ENCODE results near the gene TDRD5. TPM values are rescaled to one million over a fixed set of nuclear protein-coding genes. Genes with fewer than 3 reads are reported as not detected.
A peak's percentile ranks its signal among the peaks of the same experiment; 100 is the strongest.

TDRD5 gene
- total RNA-seq, 1 experiment from 2014 or later = 0.66 TPM

- peak; percentile 97 for TF ChIP-seq ZBTB43 (CRISPR knock-in tag; IDR thresholded peaks at IDR 0.05)
- TF ChIP-seq MXD4 (CRISPR knock-in tag; IDR thresholded peaks at IDR 0.05; ENCODE audit: borderline replicate concordance) = no peak
- peak; percentile 84 for TF ChIP-seq ZNF263 (CRISPR knock-in tag; IDR thresholded peaks at IDR 0.05; ENCODE audit: low read depth)
- peak; percentile 92; the same call in 1 of the 2 replicates for TF ChIP-seq NR3C1 (CRISPR knock-in tag; conservative IDR thresholded peaks at IDR 0.05; ENCODE audit: low read depth)
- peak; percentile 98 for TF ChIP-seq MYBL2 (CRISPR knock-in tag; IDR thresholded peaks at IDR 0.05)
- TF ChIP-seq NR1H2 (CRISPR knock-in tag; IDR thresholded peaks at IDR 0.05) = peak; percentile 92
- TF ChIP-seq RELA (CRISPR knock-in tag; IDR thresholded peaks at IDR 0.05; ENCODE audit: borderline replicate concordance) = peak; percentile 91; the same call in 1 of the 2 replicates
- TF ChIP-seq USF2 (CRISPR knock-in tag; IDR thresholded peaks at IDR 0.05) = peak; percentile 78
- TF ChIP-seq ETV6 (CRISPR knock-in tag; IDR thresholded peaks at IDR 0.05) = peak; percentile 98
- peak; percentile 80 for TF ChIP-seq ATF2 (CRISPR knock-in tag; IDR thresholded peaks at IDR 0.05; ENCODE audit: borderline replicate concordance, low read depth)
- TF ChIP-seq ZNF138 (CRISPR knock-in tag; conservative IDR thresholded peaks at IDR 0.05) = peak; percentile 99
- TF ChIP-seq ZSCAN18 (CRISPR knock-in tag; IDR thresholded peaks at IDR 0.05) = 0 out of 2 replicates have a peak, but pooled peaks have one; percentile 21
- TF ChIP-seq CTCF (IDR thresholded peaks at IDR 0.05) = no peak
- TF ChIP-seq GRHL2 (CRISPR knock-in tag; IDR thresholded peaks at IDR 0.05; ENCODE audit: insufficient replicate concordance, severe bottlenecking) = no peak
- TF ChIP-seq ZNF423 (CRISPR knock-in tag; IDR thresholded peaks at IDR 0.05) = no peak
- peak; percentile 95 for TF ChIP-seq TEAD4 (CRISPR knock-in tag; IDR thresholded peaks at IDR 0.05)
- TF ChIP-seq HMGXB4 (CRISPR knock-in tag; IDR thresholded peaks at IDR 0.05) = peak; percentile 99
- TF ChIP-seq CDX4 (CRISPR knock-in tag; IDR thresholded peaks at IDR 0.05; ENCODE audit: borderline replicate concordance) = no peak
- TF ChIP-seq E2F5 (CRISPR knock-in tag; IDR thresholded peaks at IDR 0.05) = peak; percentile 98
- no peak for TF ChIP-seq ZNF416 (CRISPR knock-in tag; IDR thresholded peaks at IDR 0.05)
- no peak for TF ChIP-seq PRRX2 (CRISPR knock-in tag; IDR thresholded peaks at IDR 0.05)
- TF ChIP-seq ZNF232 (CRISPR knock-in tag; IDR thresholded peaks at IDR 0.05) = peak; percentile 97
- TF ChIP-seq GTF2I (CRISPR knock-in tag; conservative IDR thresholded peaks at IDR 0.05) = no peak
- TF ChIP-seq ZNF512 (CRISPR knock-in tag; IDR thresholded peaks at IDR 0.05; ENCODE audit: borderline replicate concordance) = 0 out of 2 replicates have a peak, but pooled peaks have one; percentile 56
Measured at GRCh38 chr1:179591592-179592580, at the start of gene TDRD5 (continued).

All from WTC11 (cell line).